HCT116 (cell line): ENCODE results near the gene CYREN. TPM values are rescaled to one million over a fixed set of nuclear protein-coding genes. Genes with fewer than 3 reads are reported as not detected.

Experiments
- ATAC-seq: fragments of 200-7000 bp; cut with Tn5 transposase; 2 replicates; pipeline ENCODE4 v1.9.1; 2020; ENCODE audit warnings: mild to moderate bottlenecking, moderate library complexity
- BruUV-seq: library from RNA; stranded (reverse); fragments of 400-500 nt; replicated peaks from 2 replicates; lab custom pipeline; 2021; lab: Mats Ljungman, UMichigan
- CTCF ChIA-PET: fragments of 300-600 bp; sonication (Branson Sonifier 250); formaldehyde crosslinking; loops from one replicate; lab custom pipeline; 2021; ENCODE audit warnings: antibody characterized with exemption; lab: Charles Lee
- POLR2A ChIA-PET: fragments of 300-600, 350-600 bp; sonication (Branson Sonifier 250); formaldehyde crosslinking; loops from one replicate; lab custom pipeline; 2021; ENCODE audit warnings: antibody characterized with exemption; lab: Charles Lee
- RAD21 ChIA-PET, 2 experiments: fragments of 300-600 bp; sonication (Branson Sonifier 250); formaldehyde crosslinking; loops; one replicate each; lab custom pipeline; 2023; ENCODE audit warnings: low total read pairs in 2 of 2; ENCODE audit not compliant: uncharacterized antibody in 2 of 2, unreplicated experiment in 2 of 2, low non-redundant PET in 1 of 2; lab: Charles Lee
- DNase-seq: peaks from one replicate; pipeline ENCODE4 v3.0.0-alpha.2; 2010; ENCODE audit warnings: low read depth, low spot score
- H2AFZ ChIP-seq: fragments of 200-600 bp; shearing (Covaris generic), sonication (generic); 2 replicates; pipeline ENCODE4 v1.6.1; 2017; ENCODE audit warnings: low read depth, mixed run types, mixed read lengths, antibody characterized with exemption, low read length; ENCODE audit not compliant: poor library complexity, severe bottlenecking
- H3K27ac ChIP-seq: 2 replicates; pipeline ENCODE4 v1.5.1; 2012; ENCODE audit warnings: low read depth, low read length
- H3K27me3 ChIP-seq: fragments of 200-600 bp; sonication (generic); 2 replicates; pipeline ENCODE4 v1.6.1; 2016; ENCODE audit warnings: mixed run types, low read length, mixed read lengths; ENCODE audit not compliant: insufficient read depth
- H3K36me3 ChIP-seq, 2 experiments: fragments of 200-500 bp in 1 of 2; fragments of 200-600 bp in 1 of 2; sonication (Bioruptor generic) in 1 of 2; sonication (generic) in 1 of 2; 2 replicates each; pipeline versions ENCODE4 v1.5.1 to v1.6.1; 2014 to 2016; ENCODE audit warnings: low read length in 2 of 2, inconsistent platforms in 1 of 2, mixed read lengths in 1 of 2, mixed run types in 1 of 2; ENCODE audit not compliant: insufficient read depth in 2 of 2, control insufficient read depth in 1 of 2
- H3K4me1 ChIP-seq, 2 experiments: fragments of 200-600 bp in 1 of 2; sonication (generic) in 1 of 2; 2 replicates each; pipeline versions ENCODE4 v1.5.1 to v1.6.1; 2012 to 2017; ENCODE audit warnings: low read length in 2 of 2, inconsistent platforms in 1 of 2, mild to moderate bottlenecking in 1 of 2, mixed read lengths in 1 of 2, mixed run types in 1 of 2, moderate library complexity in 1 of 2; ENCODE audit not compliant: insufficient read depth in 2 of 2, control insufficient read depth in 1 of 2
- H3K4me2 ChIP-seq: fragments of 200-600 bp; sonication (generic); 2 replicates; pipeline ENCODE4 v1.6.1; 2017; ENCODE audit warnings: mixed run types, low read length, mixed read lengths
- H3K4me3 ChIP-seq, 2 experiments: fragments of 200-600 bp in 1 of 2; sonication (generic) in 1 of 2; replicated peaks in 1 of 2; 2 replicates each; pipeline ENCODE4 v1.5.1; 2011 to 2016; ENCODE audit warnings: low read length in 2 of 2, control low read depth in 1 of 2, low read depth in 1 of 2, mild to moderate bottlenecking in 1 of 2, mixed read lengths in 1 of 2, mixed run types in 1 of 2
- H3K79me2 ChIP-seq: fragments of 200-600 bp; sonication (generic); 2 replicates; pipeline ENCODE4 v1.6.1; 2017; ENCODE audit warnings: mild to moderate bottlenecking, mixed run types, low read length, moderate library complexity, mixed read lengths; ENCODE audit not compliant: insufficient read depth
- H3K9ac ChIP-seq: fragments of 200-600 bp; sonication (generic); 2 replicates; pipeline ENCODE4 v1.6.1; 2016; ENCODE audit warnings: low read length, mixed read lengths
- H3K9me2 ChIP-seq: fragments of 200-600 bp; sonication (generic), shearing (Covaris generic); 2 replicates; pipeline ENCODE4 v1.6.1; 2017; ENCODE audit warnings: mixed run types, mild to moderate bottlenecking, moderate library complexity; ENCODE audit not compliant: insufficient read depth
- H3K9me3 ChIP-seq, 2 experiments: fragments of 200-500 bp in 1 of 2; fragments of 200-600 bp in 1 of 2; sonication (Bioruptor generic) in 1 of 2; sonication (generic) in 1 of 2; 2 replicates each; pipeline ENCODE4 v1.6.1; 2014 to 2017; ENCODE audit warnings: low read length in 2 of 2, mixed read lengths in 2 of 2, inconsistent platforms in 1 of 2, low read depth in 1 of 2, mild to moderate bottlenecking in 1 of 2, mixed run types in 1 of 2, moderate library complexity in 1 of 2; ENCODE audit not compliant: control insufficient read depth in 1 of 2, insufficient read depth in 1 of 2
- H4K20me1 ChIP-seq: fragments of 200-600 bp; sonication (generic), shearing (Covaris generic); 2 replicates; pipeline ENCODE4 v1.6.1; 2017; ENCODE audit warnings: mixed run types, mild to moderate bottlenecking, moderate library complexity; ENCODE audit not compliant: insufficient read depth
- CBX3 ChIP-seq: IDR thresholded peaks from 2 replicates; pipeline ENCODE4 v1.6.1; 2012; ENCODE audit warnings: low read depth
- CEBPB ChIP-seq: IDR thresholded peaks from 2 replicates; pipeline ENCODE4 v1.6.1; 2012; ENCODE audit warnings: low read depth
- EZH2 ChIP-seq: fragments of 200-600 bp; sonication (generic); IDR thresholded peaks from 2 replicates; pipeline ENCODE4 v1.6.1; 2017; ENCODE audit warnings: antibody characterized with exemption, mixed run types
- FOSL1 ChIP-seq: IDR thresholded peaks from 2 replicates; pipeline ENCODE4 v1.6.1; 2012; ENCODE audit warnings: low read depth
- POLR2A ChIP-seq: IDR thresholded peaks from 2 replicates; pipeline ENCODE4 v1.7.0; 2011; ENCODE audit warnings: borderline replicate concordance; ENCODE audit not compliant: insufficient read depth, insufficient read length; ENCODE audit errors: extremely low read depth
- POLR2AphosphoS5 ChIP-seq: IDR thresholded peaks from 2 replicates; pipeline ENCODE4 v1.6.1; 2011; ENCODE audit warnings: mild to moderate bottlenecking, low read depth, low read length, moderate library complexity
- REST ChIP-seq: IDR thresholded peaks from 2 replicates; pipeline ENCODE4 v1.6.1; 2012; ENCODE audit warnings: low read depth
- SIN3A ChIP-seq: IDR thresholded peaks from 2 replicates; pipeline ENCODE4 v1.6.1; 2012; ENCODE audit warnings: low read depth
- SRF ChIP-seq: IDR thresholded peaks from 2 replicates; pipeline ENCODE4 v1.6.1; 2012; ENCODE audit warnings: low read depth
- ZNF274 ChIP-seq: fragments of 200-500 bp; sonication (Bioruptor generic); IDR thresholded peaks from 2 replicates; pipeline ENCODE4 v1.6.1; 2014; ENCODE audit warnings: mild to moderate bottlenecking, low read depth, low read length, inconsistent platforms
- intact Hi-C: fragments of 100-400 bp; cut with micrococcal nuclease; formaldehyde crosslinking; loops from 2 replicates; pipeline ENCODE4 v1.10.0; 2022
- total RNA-seq: library from RNA; stranded (reverse); gene quantifications from one replicate; pipeline ENCODE4 v1.2.1, GENCODE V29; 2021; ENCODE audit not compliant: unreplicated experiment
- TF ChIP-seq, protein P1 (sequence below), 3 experiments: fragments of 200-600 bp in 1 of 3; sonication (generic) in 1 of 3; IDR thresholded peaks in 2 of 3; conservative IDR thresholded peaks in 1 of 3; 2 replicates each; pipeline ENCODE4 v1.5.1; 2012 to 2017; ENCODE audit warnings: low read depth in 2 of 3, low read length in 2 of 3, antibody characterized with exemption in 1 of 3, borderline replicate concordance in 1 of 3, control low read depth in 1 of 3, mild to moderate bottlenecking in 1 of 3, mixed read lengths in 1 of 3, mixed run types in 1 of 3, moderate library complexity in 1 of 3; ENCODE audit not compliant: insufficient read depth in 1 of 3
- TF ChIP-seq, protein P2 (sequence below): IDR thresholded peaks from 2 replicates; pipeline ENCODE4 v1.6.1; 2012

The CYREN gene
- total RNA-seq, 1 experiment from 2014 or later: 54.5 TPM

GRCh38 chr7:135129579-135129978 lies 40.9 kb downstream of the CYREN start:
- Histone ChIP-seq H3K27ac (no peak overlapping the region), H3K79me2 (no peaks in the 10 kb centered on the region), H3K9me2 (no peaks in the 10 kb centered on the region; the same call in 1 of the 2 replicates), H3K4me1 (no peaks in the 10 kb centered on the region), H4K20me1 (no peaks in the 10 kb centered on the region), H3K9me3 (no peaks in the 10 kb centered on the region), H3K9ac (no peak overlapping the region), H2AFZ (no peak overlapping the region), H3K4me3 (no peak overlapping the region), H3K4me2 (no peak overlapping the region), H3K36me3 (no peaks in the 10 kb centered on the region), H3K27me3 (no peaks in the 10 kb centered on the region)
- no TSS peak for BruUV-seq
- DNase-seq: no peak
- TF ChIP-seq SIN3A: no peak
- TF ChIP-seq, protein P1, sequence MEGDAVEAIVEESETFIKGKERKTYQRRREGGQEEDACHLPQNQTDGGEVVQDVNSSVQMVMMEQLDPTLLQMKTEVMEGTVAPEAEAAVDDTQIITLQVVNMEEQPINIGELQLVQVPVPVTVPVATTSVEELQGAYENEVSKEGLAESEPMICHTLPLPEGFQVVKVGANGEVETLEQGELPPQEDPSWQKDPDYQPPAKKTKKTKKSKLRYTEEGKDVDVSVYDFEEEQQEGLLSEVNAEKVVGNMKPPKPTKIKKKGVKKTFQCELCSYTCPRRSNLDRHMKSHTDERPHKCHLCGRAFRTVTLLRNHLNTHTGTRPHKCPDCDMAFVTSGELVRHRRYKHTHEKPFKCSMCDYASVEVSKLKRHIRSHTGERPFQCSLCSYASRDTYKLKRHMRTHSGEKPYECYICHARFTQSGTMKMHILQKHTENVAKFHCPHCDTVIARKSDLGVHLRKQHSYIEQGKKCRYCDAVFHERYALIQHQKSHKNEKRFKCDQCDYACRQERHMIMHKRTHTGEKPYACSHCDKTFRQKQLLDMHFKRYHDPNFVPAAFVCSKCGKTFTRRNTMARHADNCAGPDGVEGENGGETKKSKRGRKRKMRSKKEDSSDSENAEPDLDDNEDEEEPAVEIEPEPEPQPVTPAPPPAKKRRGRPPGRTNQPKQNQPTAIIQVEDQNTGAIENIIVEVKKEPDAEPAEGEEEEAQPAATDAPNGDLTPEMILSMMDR (IDR thresholded peaks at IDR 0.05 in 2 of 3, conservative IDR thresholded peaks at IDR 0.05 in 1 of 3; ENCODE audit: borderline replicate concordance in 1 of 3, insufficient read depth in 1 of 3, low read depth in 2 of 3, low read length in 2 of 3): 0 out of 6 replicates have a peak, but pooled peaks of 1 of the 3 experiments have one; percentile 29
- ATAC-seq: peak; percentile 46; the same call in 1 of the 2 replicates
- intact Hi-C loops: no loop called here
- CTCF ChIA-PET: no interaction called here
- POLR2A ChIA-PET: no interaction called here
- RAD21 ChIA-PET: no interaction called here

DNA sequence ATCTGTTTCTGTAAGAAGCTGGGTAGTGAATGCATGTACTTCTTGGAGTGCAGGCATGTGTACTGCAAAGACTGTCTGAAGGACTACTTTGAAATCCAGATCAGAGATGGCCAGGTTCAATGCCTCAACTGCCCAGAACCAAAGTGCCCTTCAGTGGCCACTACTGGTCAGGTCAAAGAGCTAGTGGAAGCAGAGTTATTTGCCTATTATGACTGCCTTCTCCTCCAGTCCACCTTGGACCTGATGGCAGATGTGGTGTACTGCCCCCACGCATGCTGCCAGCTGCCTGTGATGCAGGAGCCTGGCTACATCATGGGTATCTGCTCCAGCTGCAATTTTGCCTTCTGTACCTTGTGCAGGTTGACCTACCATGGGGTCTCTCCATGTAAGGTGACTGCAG lies 41.6 kb downstream of the CYREN start:
- Histone ChIP-seq H3K4me1 (no peaks in the 10 kb centered on the region), H3K9ac (no peak overlapping the region), H3K27me3 (no peaks in the 10 kb centered on the region), H4K20me1 (no peaks in the 10 kb centered on the region), H3K4me3 (no peak overlapping the region), H3K27ac (no peak overlapping the region), H3K9me2 (no peaks in the 10 kb centered on the region; the same call in 1 of the 2 replicates), H3K79me2 (no peaks in the 10 kb centered on the region), H3K4me2 (no peak overlapping the region), H3K9me3 (no peaks in the 10 kb centered on the region), H3K36me3 (no peaks in the 10 kb centered on the region), H2AFZ (no peak overlapping the region)
- POLR2A ChIA-PET: no interaction called here
- intact Hi-C loops: no loop called here
- ATAC-seq (peak; percentile 49; the same call in 1 of the 2 replicates), DNase-seq (no peak)
- RAD21 ChIA-PET: no interaction called here
- BruUV-seq: no TSS peak
- CTCF ChIA-PET: no interaction called here
- TF ChIP-seq, protein P1 (IDR thresholded peaks at IDR 0.05 in 2 of 3, conservative IDR thresholded peaks at IDR 0.05 in 1 of 3; ENCODE audit: borderline replicate concordance in 1 of 3, insufficient read depth in 1 of 3, low read depth in 2 of 3, low read length in 2 of 3): no peak
- TF ChIP-seq POLR2AphosphoS5: no peak
- no peak for TF ChIP-seq FOSL1
- TF ChIP-seq REST: no peak
- TF ChIP-seq, protein P2, sequence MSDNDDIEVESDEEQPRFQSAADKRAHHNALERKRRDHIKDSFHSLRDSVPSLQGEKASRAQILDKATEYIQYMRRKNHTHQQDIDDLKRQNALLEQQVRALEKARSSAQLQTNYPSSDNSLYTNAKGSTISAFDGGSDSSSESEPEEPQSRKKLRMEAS: no peak
- no peak for TF ChIP-seq ZNF274
- no peak for TF ChIP-seq EZH2
- no peak for TF ChIP-seq SRF
- TF ChIP-seq CEBPB: no peak
- TF ChIP-seq CBX3: no peak
- no peak for TF ChIP-seq POLR2A
